Posterior cingulate gyrus (tissue), 11 donors: Measurements from ENCODE around the gene G6PC2.
A peak's percentile ranks its signal among the peaks of the same experiment; 100 is the strongest.
"Not testable (repeated sequence)": the region's sequence is repeated elsewhere in the genome, so short reads cannot be mapped to it uniquely, and the experiment has no call there.

Source experiments
- DNase-seq, 10 donors: peaks; one replicate each; pipeline versions ENCODE4 v3.0.0 to v3.0.0-alpha.2; 2020 to 2021; ENCODE audit warnings: mixed read lengths in 3 of 10
- intact Hi-C: fragments of 100-400 bp; cut with DNase I; formaldehyde crosslinking; loops from one replicate; pipeline ENCODE4 v1.15.1; 2023

G6PC2 gene

DNA sequence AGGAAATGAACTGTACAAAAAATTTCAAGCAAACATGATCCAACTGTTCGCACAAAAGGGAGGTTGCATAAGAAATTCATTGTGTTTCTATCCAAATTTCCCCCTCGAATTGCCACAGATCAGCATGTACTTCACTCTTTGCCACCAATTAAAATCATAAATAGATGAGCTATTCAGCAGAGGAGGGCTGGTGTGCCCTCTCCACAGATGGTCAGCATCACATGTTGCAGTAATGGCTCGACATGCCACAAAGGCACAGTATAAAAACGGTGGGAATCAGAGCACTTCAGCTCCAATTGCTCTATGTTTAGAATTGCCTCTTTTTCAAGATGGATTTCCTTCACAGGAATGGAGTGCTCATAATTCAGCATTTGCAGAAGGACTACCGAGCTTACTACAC, at the start of gene G6PC2:
G6PC2 (plus strand) TSS at position 289 of the 400 bp plus-strand sequence; CDS start at position 330, 41 bp downstream.
- no peak for DNase-seq
- intact Hi-C loops = no loop called here

DNA sequence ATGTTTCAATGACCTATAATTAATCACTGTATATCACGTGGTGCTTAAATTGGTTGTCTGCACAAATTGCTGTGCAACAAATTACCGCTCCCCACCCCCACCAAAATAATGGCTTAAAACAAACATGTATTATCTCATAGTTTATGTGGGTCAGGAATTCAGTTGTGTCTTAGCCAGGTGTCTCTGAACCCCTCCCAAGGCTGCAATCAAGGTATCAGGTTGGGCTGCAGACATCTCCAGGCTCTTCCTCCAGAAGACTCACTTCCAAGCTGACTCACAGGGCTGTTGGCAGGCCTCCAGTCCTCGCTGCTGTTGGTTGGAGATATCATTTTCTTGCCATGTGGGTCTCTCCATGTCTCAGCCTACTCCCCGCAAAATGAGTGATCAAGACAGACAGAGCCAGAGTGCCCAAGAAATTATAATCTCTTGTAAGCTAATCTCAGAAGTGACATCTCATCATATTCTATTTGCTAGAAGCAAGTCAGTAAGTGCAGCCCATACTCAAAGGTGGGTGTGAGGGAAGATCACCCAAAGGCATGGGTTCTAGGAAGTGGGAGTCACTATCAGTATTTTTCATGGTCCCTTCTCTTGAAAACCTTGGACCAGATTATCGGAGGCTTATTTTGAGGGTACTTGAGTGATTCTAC, 49.3 kb upstream of the G6PC2 start:
- intact Hi-C loops = no loop called here
- peak in 9 of 10 donors; percentile 15 to 89 (median 60) for DNase-seq

DNA sequence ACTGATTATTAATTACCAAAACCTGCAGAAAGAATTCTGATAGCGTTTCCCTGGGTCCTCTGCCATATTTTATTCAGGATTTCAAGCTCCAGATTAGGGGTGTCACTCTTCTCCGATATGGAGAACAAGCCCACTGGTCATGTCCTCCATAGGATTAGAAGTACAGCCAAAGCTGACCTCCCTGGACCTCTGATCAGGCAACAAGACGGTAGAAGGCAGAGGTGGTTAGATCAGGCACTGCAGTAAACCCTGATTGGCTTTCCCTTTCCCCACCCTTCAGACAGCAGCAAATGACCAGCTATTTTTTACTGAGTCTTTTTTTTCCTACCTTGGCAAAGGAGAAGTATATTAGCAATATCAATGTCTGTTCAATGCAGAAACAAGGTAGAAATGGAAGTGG, 48.6 kb upstream of the G6PC2 start:
- intact Hi-C loops = no loop called here
- DNase-seq = no peak

- DNase-seq = no peak
- intact Hi-C loops = no loop called here
These were observed 47.6 kb upstream of the G6PC2 start for GRCh38 chr2:168853471-168853870.

- no peak for DNase-seq
- intact Hi-C loops = no loop called here
These were observed 46.4 kb upstream of the G6PC2 start for GRCh38 chr2:168854651-168855050.

GRCh38 chr2:168855601-168856000, 45.5 kb upstream of the G6PC2 start:
- DNase-seq = no peak
- intact Hi-C loops = no loop called here

GRCh38 chr2:168858146-168858545, 42.9 kb upstream of the G6PC2 start:
- intact Hi-C loops = no loop called here

DNA sequence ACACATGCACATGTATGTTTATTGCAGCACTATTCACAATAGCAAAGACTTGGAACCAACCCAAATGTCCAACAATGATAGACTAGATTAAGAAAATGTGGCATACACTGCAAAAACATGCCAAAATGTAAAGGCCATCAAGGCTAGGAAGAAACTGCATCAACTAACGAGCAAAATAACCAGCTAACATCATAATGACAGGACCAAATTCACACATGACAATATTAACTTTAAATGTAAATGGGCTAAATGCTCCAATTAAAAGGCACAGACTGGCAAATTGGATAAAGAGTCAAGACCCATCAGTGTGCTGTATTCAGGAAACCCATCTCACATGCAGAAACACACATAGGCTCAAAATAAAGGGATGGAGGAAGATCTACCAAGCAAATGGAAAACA, 33.9 kb upstream of the G6PC2 start:
- DNase-seq, intact Hi-C loops: not testable (repeated sequence)

More at GRCh38 chr2:168858146-168858545, 42.9 kb upstream of the G6PC2 start:
- DNase-seq = no peak

GRCh38 chr2:168870369-168870768, 30.7 kb upstream of the G6PC2 start:
- DNase-seq, intact Hi-C loops: not testable (repeated sequence)

GRCh38 chr2:168870824-168871223, 30.3 kb upstream of the G6PC2 start:
- intact Hi-C loops, DNase-seq: not testable (repeated sequence)

DNA sequence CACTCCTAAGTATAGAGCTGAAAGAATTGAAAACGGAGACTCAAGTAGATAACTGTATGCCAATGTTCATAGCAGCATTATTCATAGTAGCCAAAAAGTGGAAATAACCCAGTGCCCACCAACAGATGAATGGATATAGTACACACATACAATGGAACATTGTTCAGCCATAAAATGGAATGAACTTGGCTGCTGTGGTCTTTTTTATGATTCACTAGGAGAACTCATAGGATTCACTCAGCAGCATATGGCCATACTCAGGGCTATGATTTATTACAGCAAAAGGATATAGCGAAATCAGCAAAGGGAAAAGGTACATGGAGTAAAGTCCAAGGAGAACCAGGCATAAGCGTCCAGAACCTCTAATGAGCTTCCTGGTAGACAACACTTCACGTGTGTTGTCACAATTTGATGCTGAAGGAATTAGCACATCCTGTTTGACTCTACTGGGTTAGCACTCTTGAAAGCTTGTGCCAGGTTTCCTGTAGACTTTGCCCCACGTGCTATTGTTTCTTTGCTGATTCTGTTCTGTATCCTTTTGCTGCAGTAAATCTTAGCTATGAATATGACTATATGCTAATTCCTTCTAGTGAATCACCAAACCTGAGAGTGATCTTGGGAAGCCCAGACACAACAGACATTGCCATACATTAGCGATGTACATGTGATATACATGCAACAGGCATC, 26.6 kb upstream of the G6PC2 start:
- DNase-seq = no peak
- intact Hi-C loops = no loop called here

GRCh38 chr2:168882163-168882562, 18.9 kb upstream of the G6PC2 start:
- DNase-seq = peak in 1 of 10 donors; percentile 49
- intact Hi-C loops = not testable (repeated sequence)

GRCh38 chr2:168884975-168885374, 16.1 kb upstream of the G6PC2 start:
- no peak for DNase-seq
- intact Hi-C loops = no loop called here

GRCh38 chr2:168889635-168890005, 11.5 kb upstream of the G6PC2 start:
- intact Hi-C loops = no loop called here
- DNase-seq = no peak

GRCh38 chr2:168890006-168890782, 10.9 kb upstream of the G6PC2 start, which contains the start of gene SPC25:
SPC25 (minus strand) TSS chr2:168890430; CDS start chr2:168889519, 911 bp downstream.
- DNase-seq = peak; percentile 71 to 97 (median 86)
- intact Hi-C loops = no loop called here

DNA sequence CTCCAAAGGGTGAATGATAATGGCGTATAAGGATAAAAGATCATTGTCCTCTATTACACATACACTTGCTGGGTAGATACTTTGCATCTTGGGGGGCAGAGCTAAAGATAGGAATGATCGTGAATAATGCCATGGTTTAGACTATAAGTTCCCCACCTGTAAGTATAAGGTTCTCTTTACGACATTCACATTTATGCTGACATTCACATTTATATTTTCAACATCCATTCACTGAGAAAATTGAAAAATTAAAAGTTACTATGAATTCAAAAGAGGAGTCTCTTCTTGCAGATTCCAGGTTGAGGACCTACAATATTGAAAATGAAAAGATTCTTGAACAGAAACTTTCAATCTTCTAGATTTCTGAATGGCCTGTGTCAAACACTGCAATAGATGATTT, 8.8 kb upstream of the G6PC2 start:
- no peak for DNase-seq
- intact Hi-C loops = no loop called here

DNA sequence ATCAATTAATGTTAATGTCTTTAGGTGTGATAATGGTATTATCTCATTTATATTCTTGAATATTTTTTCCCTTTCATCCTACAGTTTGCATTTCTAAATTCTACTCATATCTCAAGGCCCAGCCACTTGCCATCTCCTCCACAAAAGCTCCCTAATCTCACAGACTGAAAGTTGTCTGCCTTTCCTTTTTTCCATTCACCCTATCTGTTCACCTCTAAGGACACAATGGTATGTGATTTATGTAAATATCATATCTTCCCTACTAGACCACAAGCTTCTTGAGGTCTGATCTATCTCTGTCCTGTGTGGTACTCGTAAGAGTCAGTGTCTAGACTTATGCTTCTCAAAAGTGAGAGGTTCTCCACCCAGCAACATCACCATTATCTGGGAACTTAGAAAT, 7.0 kb upstream of the G6PC2 start:
- intact Hi-C loops = no loop called here

GRCh38 chr2:168894720-168895119, 6.4 kb upstream of the G6PC2 start:
- intact Hi-C loops = no loop called here

More for the DNA sequence above, 7.0 kb upstream of the G6PC2 start:
- no peak for DNase-seq

GRCh38 chr2:168895771-168896170, 5.3 kb upstream of the G6PC2 start:
- DNase-seq = no peak
- intact Hi-C loops = no loop called here

More at GRCh38 chr2:168894720-168895119, 6.4 kb upstream of the G6PC2 start:
- DNase-seq = no peak

- DNase-seq = no peak
- intact Hi-C loops = no loop called here
These were observed 4.3 kb upstream of the G6PC2 start for GRCh38 chr2:168896783-168897182.

DNA sequence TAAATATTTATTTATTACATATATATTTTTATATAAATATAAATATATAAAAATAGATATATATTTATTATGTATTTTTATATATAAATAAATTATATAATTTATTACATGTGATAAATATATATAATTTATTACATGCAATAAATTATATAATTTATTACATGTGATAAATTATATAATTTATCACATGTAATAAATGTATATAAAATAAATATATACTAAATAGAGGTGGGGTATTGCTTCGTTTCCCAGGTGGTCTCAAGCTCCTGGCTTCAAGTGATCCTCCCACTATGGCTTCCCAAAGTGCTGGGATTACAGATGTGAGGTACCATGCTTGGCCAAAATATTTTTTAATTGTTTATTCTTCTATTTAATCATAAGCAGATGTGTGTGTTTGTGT, 3.6 kb upstream of the G6PC2 start:
- no peak for DNase-seq
- intact Hi-C loops = no loop called here
